ENCODE measurements around the gene RILP. TPM values are rescaled to one million over a fixed set of nuclear protein-coding genes. Genes with fewer than 3 reads are reported as not detected.
"Not testable (repeated sequence)": the region's sequence is repeated elsewhere in the genome, so short reads cannot be mapped to it uniquely, and the experiment has no call there.

RILP gene
- total and polyA plus RNA-seq, 4 donors, result 7.0 to 19.4 (median 14.2) TPM

GRCh38 chr17:1683459-1683858 lies 33.8 kb upstream of the RILP start:
- intact Hi-C loops (cut with DNase I), result no loop called here
- peak overlapping the region in 1 of 2 donors; percentile 52 for H3K27ac ChIP-seq (ENCODE audit: low read depth in 1 of 2, low read length in 2 of 2)
- H3K4me1 ChIP-seq (ENCODE audit: control insufficient read depth in 1 of 2, insufficient read depth in 2 of 2, low read length in 2 of 2), result peaks cover 0 to 4% of the 10 kb centered on the region in 2 donors
- no peaks in the 10 kb centered on the region for H3K9me3 ChIP-seq (ENCODE audit: control insufficient read depth, low read length)
- H3K27me3 ChIP-seq (ENCODE audit: control insufficient read depth in 1 of 2, insufficient read depth in 2 of 2, low read length in 1 of 2), result no peaks in the 10 kb centered on the region
- DNase-seq (no peak), ATAC-seq (ENCODE audit: low FRiP score) (no peak)
- peaks cover 8 to 16% of the 10 kb centered on the region in 2 donors for H3K36me3 ChIP-seq (ENCODE audit: control insufficient read depth in 1 of 2, insufficient read depth in 2 of 2, low read length in 1 of 2)
- 81 to 83% methylated on average over 5 of the region's 5 CpGs for WGBS, 2 donors
- H3K4me3 ChIP-seq (ENCODE audit: low read length in 2 of 2), result peak overlapping the region in 1 of 2 donors; percentile 55

- intact Hi-C loops (cut with DNase I), result no loop called here
- no peaks in the 10 kb centered on the region for H3K9me3 ChIP-seq (ENCODE audit: control insufficient read depth, low read length)
- peak in 1 of 2 donors; percentile 71 for DNase-seq
- H3K36me3 ChIP-seq (ENCODE audit: control insufficient read depth in 1 of 2, insufficient read depth in 2 of 2, low read length in 1 of 2), result peaks cover 16 to 47% of the 10 kb centered on the region in 2 donors
- H3K4me3 ChIP-seq (ENCODE audit: low read length in 2 of 2), result no peak overlapping the region
- 89 to 96% methylated on average over 13 of the region's 13 CpGs for WGBS, 2 donors
- no peak overlapping the region for H3K27ac ChIP-seq (ENCODE audit: low read depth in 1 of 2, low read length in 2 of 2)
- no peaks in the 10 kb centered on the region for H3K27me3 ChIP-seq (ENCODE audit: control insufficient read depth in 1 of 2, insufficient read depth in 2 of 2, low read length in 1 of 2)
- H3K4me1 ChIP-seq (ENCODE audit: control insufficient read depth in 1 of 2, insufficient read depth in 2 of 2, low read length in 2 of 2), result no peaks in the 10 kb centered on the region
- ATAC-seq (ENCODE audit: low FRiP score), result no peak
Measured at GRCh38 chr17:1676401-1676800, 26.7 kb upstream of the RILP start.

- no peak for ATAC-seq (ENCODE audit: low FRiP score)
- Histone ChIP-seq H3K9me3 (ENCODE audit: control insufficient read depth, low read length) (no peaks in the 10 kb centered on the region), H3K4me1 (ENCODE audit: control insufficient read depth in 1 of 2, insufficient read depth in 2 of 2, low read length in 2 of 2) (no peaks in the 10 kb centered on the region), H3K4me3 (ENCODE audit: low read length in 2 of 2) (no peak overlapping the region), H3K27me3 (ENCODE audit: control insufficient read depth in 1 of 2, insufficient read depth in 2 of 2, low read length in 1 of 2) (no peaks in the 10 kb centered on the region), H3K27ac (ENCODE audit: low read depth in 1 of 2, low read length in 2 of 2) (no peak overlapping the region), H3K36me3 (ENCODE audit: control insufficient read depth in 1 of 2, insufficient read depth in 2 of 2, low read length in 1 of 2) (peaks cover 8 to 34% of the 10 kb centered on the region in 2 donors)
- DNase-seq, result no peak
- intact Hi-C loops (cut with DNase I), result no loop called here
- WGBS, 2 donors, result 91 to 93% methylated on average over 26 of the region's 26 CpGs
Measured at GRCh38 chr17:1673041-1673785, 23.5 kb upstream of the RILP start.

GRCh38 chr17:1663934-1664333 lies 14.3 kb upstream of the RILP start:
- intact Hi-C loops (cut with DNase I), result loop anchor here in 1 of 2 donors (2.0 to 10.0 kb wide), 2 partner anchors 41 to 211 kb away; no protein-coding TSS in a partner anchor
- not testable (repeated sequence) for DNase-seq; H3K9me3 ChIP-seq (ENCODE audit: control insufficient read depth, low read length); H3K4me1 ChIP-seq (ENCODE audit: control insufficient read depth in 1 of 2, insufficient read depth in 2 of 2, low read length in 2 of 2); H3K27ac ChIP-seq (ENCODE audit: low read depth in 1 of 2, low read length in 2 of 2); H3K4me3 ChIP-seq (ENCODE audit: low read length in 2 of 2); H3K27me3 ChIP-seq (ENCODE audit: control insufficient read depth in 1 of 2, insufficient read depth in 2 of 2, low read length in 1 of 2); ATAC-seq (ENCODE audit: low FRiP score)
- H3K36me3 ChIP-seq (ENCODE audit: control insufficient read depth in 1 of 2, insufficient read depth in 2 of 2, low read length in 1 of 2), result peaks cover 9 to 23% of the 10 kb centered on the region in 2 donors
- WGBS, 2 donors, result 92 to 96% methylated on average over 5 of the region's 5 CpGs

- no peak overlapping the region for H3K27ac ChIP-seq (ENCODE audit: low read depth in 1 of 2, low read length in 2 of 2)
- ATAC-seq (ENCODE audit: low FRiP score), result no peak
- no peaks in the 10 kb centered on the region for H3K27me3 ChIP-seq (ENCODE audit: control insufficient read depth in 1 of 2, insufficient read depth in 2 of 2, low read length in 1 of 2)
- H3K4me3 ChIP-seq (ENCODE audit: low read length in 2 of 2), result no peak overlapping the region
- intact Hi-C loops (cut with DNase I), result loop anchor here in 1 of 2 donors (10.0 kb wide), 1 partner anchor 214 kb away; no protein-coding TSS in a partner anchor
- peaks cover 12 to 28% of the 10 kb centered on the region in 2 donors for H3K36me3 ChIP-seq (ENCODE audit: control insufficient read depth in 1 of 2, insufficient read depth in 2 of 2, low read length in 1 of 2)
- no peak for DNase-seq
- WGBS, 2 donors, result 90 to 92% methylated on average over 12 of the region's 12 CpGs
- H3K9me3 ChIP-seq (ENCODE audit: control insufficient read depth, low read length), result no peaks in the 10 kb centered on the region
- no peaks in the 10 kb centered on the region for H3K4me1 ChIP-seq (ENCODE audit: control insufficient read depth in 1 of 2, insufficient read depth in 2 of 2, low read length in 2 of 2)
Measured at GRCh38 chr17:1661045-1661444, 11.4 kb upstream of the RILP start.

- Histone ChIP-seq H3K4me1 (ENCODE audit: control insufficient read depth in 1 of 2, insufficient read depth in 2 of 2, low read length in 2 of 2) (no peaks in the 10 kb centered on the region), H3K27me3 (ENCODE audit: control insufficient read depth in 1 of 2, insufficient read depth in 2 of 2, low read length in 1 of 2) (no peaks in the 10 kb centered on the region), H3K4me3 (ENCODE audit: low read length in 2 of 2) (no peak overlapping the region), H3K27ac (ENCODE audit: low read depth in 1 of 2, low read length in 2 of 2) (no peak overlapping the region), H3K9me3 (ENCODE audit: control insufficient read depth, low read length) (no peaks in the 10 kb centered on the region), H3K36me3 (ENCODE audit: control insufficient read depth in 1 of 2, insufficient read depth in 2 of 2, low read length in 1 of 2) (peaks cover 12 to 35% of the 10 kb centered on the region in 2 donors)
- ATAC-seq (ENCODE audit: low FRiP score) (no peak), DNase-seq (no peak)
- intact Hi-C loops (cut with DNase I), result no loop called here
- WGBS, 2 donors, result 90 to 92% methylated on average over 9 of the region's 9 CpGs
Measured at GRCh38 chr17:1658100-1658499, 8.4 kb upstream of the RILP start.

GRCh38 chr17:1653735-1654134 lies 4.1 kb upstream of the RILP start:
- Histone ChIP-seq H3K36me3 (ENCODE audit: control insufficient read depth in 1 of 2, insufficient read depth in 2 of 2, low read length in 1 of 2) (peaks cover 3 to 26% of the 10 kb centered on the region in 2 donors), H3K27ac (ENCODE audit: low read depth in 1 of 2, low read length in 2 of 2) (no peak overlapping the region), H3K4me1 (ENCODE audit: control insufficient read depth in 1 of 2, insufficient read depth in 2 of 2, low read length in 2 of 2) (no peaks in the 10 kb centered on the region), H3K9me3 (ENCODE audit: control insufficient read depth, low read length) (no peaks in the 10 kb centered on the region), H3K27me3 (ENCODE audit: control insufficient read depth in 1 of 2, insufficient read depth in 2 of 2, low read length in 1 of 2) (no peaks in the 10 kb centered on the region), H3K4me3 (ENCODE audit: low read length in 2 of 2) (no peak overlapping the region)
- intact Hi-C loops (cut with DNase I), result loop anchor here in 1 of 2 donors (5.0 kb wide), 1 partner anchor 59 kb away; the partner anchor contains the start of gene TLCD2
- WGBS, 2 donors, result 87 to 92% methylated on average over 14 of the region's 14 CpGs
- no peak for ATAC-seq (ENCODE audit: low FRiP score)
- peak in 1 of 2 donors; percentile 29 for DNase-seq

- H3K4me1 ChIP-seq (ENCODE audit: control insufficient read depth in 1 of 2, insufficient read depth in 2 of 2, low read length in 2 of 2); H3K4me3 ChIP-seq (ENCODE audit: low read length in 2 of 2); H3K27me3 ChIP-seq (ENCODE audit: control insufficient read depth in 1 of 2, insufficient read depth in 2 of 2, low read length in 1 of 2); H3K27ac ChIP-seq (ENCODE audit: low read depth in 1 of 2, low read length in 2 of 2); ATAC-seq (ENCODE audit: low FRiP score); H3K9me3 ChIP-seq (ENCODE audit: control insufficient read depth, low read length): not testable (repeated sequence)
- intact Hi-C loops (cut with DNase I), result loop anchor here in 1 of 2 donors (5.0 kb wide), 1 partner anchor 60 kb away; the partner anchor contains the start of gene TLCD2
- 68 to 69% methylated on average over 7 of the region's 7 CpGs for WGBS, 2 donors
- H3K36me3 ChIP-seq (ENCODE audit: control insufficient read depth in 1 of 2, insufficient read depth in 2 of 2, low read length in 1 of 2), result peaks cover 3 to 19% of the 10 kb centered on the region in 2 donors
- DNase-seq, result peak in 1 of 2 donors; percentile 20
Measured at GRCh38 chr17:1652794-1653193, 3.1 kb upstream of the RILP start.

- Histone ChIP-seq H3K27me3 (ENCODE audit: control insufficient read depth in 1 of 2, insufficient read depth in 2 of 2, low read length in 1 of 2) (no peaks in the 10 kb centered on the region), H3K4me1 (ENCODE audit: control insufficient read depth in 1 of 2, insufficient read depth in 2 of 2, low read length in 2 of 2) (no peaks in the 10 kb centered on the region), H3K4me3 (ENCODE audit: low read length in 2 of 2) (no peak overlapping the region), H3K36me3 (ENCODE audit: control insufficient read depth in 1 of 2, insufficient read depth in 2 of 2, low read length in 1 of 2) (peaks cover 2 to 19% of the 10 kb centered on the region in 2 donors), H3K27ac (ENCODE audit: low read depth in 1 of 2, low read length in 2 of 2) (no peak overlapping the region), H3K9me3 (ENCODE audit: control insufficient read depth, low read length) (no peaks in the 10 kb centered on the region)
- ATAC-seq (ENCODE audit: low FRiP score), result no peak
- intact Hi-C loops (cut with DNase I), result loop anchor here (2.0 to 5.0 kb wide), 2 partner anchors 61 kb away; partner anchors contain the start of gene TLCD2 (in 1 of the 2)
- 87 to 89% methylated on average over 4 of the region's 4 CpGs for WGBS, 2 donors
- DNase-seq, result no peak
Measured at GRCh38 chr17:1651559-1651844, 1.8 kb upstream of the RILP start.

All from aorta (tissue), 5 donors.